GM12878 (cell line): Measurements from ENCODE around the gene PEX26. TPM values are rescaled to one million over a fixed set of nuclear protein-coding genes. Genes with fewer than 3 reads are reported as not detected.

ENCODE experiments used
- BHLHE40 ChIP-seq, 2 experiments: fragments of 450-650 bp in 1 of 2; IDR thresholded peaks; 2 replicates each; pipeline ENCODE4 v1.6.1; 2011 to 2017; ENCODE audit warnings: low read depth in 2 of 2, borderline replicate concordance in 1 of 2, improper control_type of control experiment in 1 of 2, low read length in 1 of 2, mild to moderate bottlenecking in 1 of 2
- CEBPB ChIP-seq, 2 experiments: fragments of 150-350 bp in 1 of 2; IDR thresholded peaks; 2 replicates each; pipeline ENCODE4 v1.6.1; 2012 to 2014; ENCODE audit warnings: low read depth in 2 of 2, low read length in 2 of 2, borderline replicate concordance in 1 of 2, inconsistent platforms in 1 of 2
- CREM ChIP-seq: IDR thresholded peaks from 2 replicates; pipeline ENCODE4 v1.6.1; 2014; ENCODE audit warnings: antibody characterized with exemption, low read depth
- E2F8 ChIP-seq: fragments of 450-650 bp; IDR thresholded peaks from 2 replicates; pipeline ENCODE4 v1.6.1; 2018; ENCODE audit warnings: mild to moderate bottlenecking, low read depth, moderate library complexity; ENCODE audit not compliant: partially characterized antibody
- E4F1 ChIP-seq: fragments of 450-650 bp; IDR thresholded peaks from 2 replicates; pipeline ENCODE4 v1.6.1; 2018; ENCODE audit warnings: borderline replicate concordance, mild to moderate bottlenecking; ENCODE audit not compliant: partially characterized antibody
- EP300 ChIP-seq, 2 experiments: fragments of 150-350 bp in 1 of 2; IDR thresholded peaks; 2 replicates each; pipeline ENCODE4 v1.6.1; 2011 to 2012; ENCODE audit warnings: low read depth in 2 of 2, low read length in 2 of 2, borderline replicate concordance in 1 of 2, improper control_type of control experiment in 1 of 2, inconsistent platforms in 1 of 2; ENCODE audit not compliant: control insufficient read depth in 1 of 2
- FOXM1 ChIP-seq: IDR thresholded peaks from 2 replicates; pipeline ENCODE4 v1.6.1; 2012; ENCODE audit warnings: low read depth, mild to moderate bottlenecking, inconsistent platforms, low read length, moderate library complexity
- HCFC1 ChIP-seq: fragments of 150-350 bp; IDR thresholded peaks from 2 replicates; pipeline ENCODE4 v1.6.1; 2014; ENCODE audit warnings: low read length
- IKZF2 ChIP-seq, 2 experiments: fragments of 450-650 bp; IDR thresholded peaks; 2 replicates each; pipeline ENCODE4 v1.6.1; 2017; ENCODE audit warnings: mild to moderate bottlenecking in 2 of 2, moderate library complexity in 2 of 2
- KLF5 ChIP-seq: fragments of 450-650 bp; IDR thresholded peaks from 2 replicates; pipeline ENCODE4 v1.6.1; 2014; ENCODE audit warnings: mild to moderate bottlenecking; ENCODE audit not compliant: partially characterized antibody
- MAX ChIP-seq: IDR thresholded peaks from 2 replicates; pipeline ENCODE4 v1.6.1; 2012; ENCODE audit warnings: low read depth, low read length, improper control_type of control experiment
- MTA2 ChIP-seq: fragments of 450-650 bp; IDR thresholded peaks from 2 replicates; pipeline ENCODE4 v1.6.1; 2016; ENCODE audit warnings: low read depth, mild to moderate bottlenecking, moderate library complexity
- MYB ChIP-seq: fragments of 150-350 bp; IDR thresholded peaks from 2 replicates; pipeline ENCODE4 v1.6.1; 2014; ENCODE audit warnings: mild to moderate bottlenecking, low read depth, low read length, borderline replicate concordance
- NR2C1 ChIP-seq: fragments of 450-650 bp; IDR thresholded peaks from 2 replicates; pipeline ENCODE4 v1.6.1; 2017; ENCODE audit warnings: antibody characterized with exemption, mild to moderate bottlenecking, moderate library complexity
- SKIL ChIP-seq: fragments of 450-650 bp; IDR thresholded peaks from 2 replicates; pipeline ENCODE4 v1.6.1; 2017; ENCODE audit warnings: mild to moderate bottlenecking, low read depth, inconsistent platforms; ENCODE audit not compliant: poor library complexity, severe bottlenecking
- SP1 ChIP-seq: IDR thresholded peaks from one replicate; pipeline ENCODE4 v1.6.1; 2011; ENCODE audit warnings: low read depth, low read length
- TAF1 ChIP-seq: IDR thresholded peaks from 2 replicates; pipeline ENCODE4 v1.6.1; 2011; ENCODE audit warnings: mild to moderate bottlenecking, low read depth, low read length, borderline replicate concordance
- TARDBP ChIP-seq: IDR thresholded peaks from 2 replicates; pipeline ENCODE4 v1.6.1; 2016; ENCODE audit warnings: borderline replicate concordance
- TCF12 ChIP-seq: IDR thresholded peaks from 2 replicates; pipeline ENCODE4 v1.6.1; 2011; ENCODE audit warnings: low read depth, mild to moderate bottlenecking, low read length
- WRNIP1 ChIP-seq: IDR thresholded peaks from 2 replicates; pipeline ENCODE4 v1.6.1; 2011; ENCODE audit warnings: low read depth, low read length, improper control_type of control experiment, borderline replicate concordance
- ZNF217 ChIP-seq: fragments of 450-650 bp; IDR thresholded peaks from 2 replicates; pipeline ENCODE4 v1.6.1; 2017; ENCODE audit warnings: antibody characterized with exemption, mild to moderate bottlenecking
- ZNF622 ChIP-seq: fragments of 450-650 bp; IDR thresholded peaks from 2 replicates; pipeline ENCODE4 v1.6.1; 2017; ENCODE audit warnings: mild to moderate bottlenecking, inconsistent platforms
- ZSCAN29 ChIP-seq: fragments of 450-650 bp; IDR thresholded peaks from 2 replicates; pipeline ENCODE4 v1.6.1; 2017; ENCODE audit warnings: mild to moderate bottlenecking, moderate library complexity
- ZZZ3 ChIP-seq: IDR thresholded peaks from 2 replicates; pipeline ENCODE4 v1.6.1; 2011; ENCODE audit warnings: low read depth; ENCODE audit not compliant: control insufficient read depth, insufficient read length
- polyA plus RNA-seq, 11 experiments: library from polyadenylated mRNA; depleted of rRNA in 4 of 11; unstranded in 6 of 11; stranded (reverse) in 5 of 11; fragments of >200 nt; fragmentation: Nextera tagmentation in 4 of 11; fragmentation: Illumina TruSeq in 1 of 11; extraction: Ambion mirVana in 4 of 11; extraction: Trizol in 1 of 11; gene quantifications; 1 replicate in 1 of 11; 2 replicates in 10 of 11; pipeline versions ENCODE4 v1.2.1 to v1.2.3, GENCODE V29; 2011 to 2016; ENCODE audit warnings: inconsistent platforms in 2 of 11, missing spikeins in 2 of 11, low read depth in 1 of 11
- total RNA-seq, 4 experiments: library from RNA; depleted of rRNA in 3 of 4; stranded (reverse); fragments of >200 nt in 3 of 4; fragmentation: Illumina TruSeq in 1 of 4; extraction: Trizol in 1 of 4; gene quantifications; 2 replicates each; pipeline versions ENCODE4 v1.2.1 to v1.2.3, GENCODE V29; 2013 to 2021

The PEX26 gene
- total and polyA plus RNA-seq, 10 of the 15 experiments (the other 5 are each of a cell fraction or from before 2014, with no cell fraction given): 0.79 to 50.8 (median 22.4) TPM

GRCh38 chr22:18057568-18058209 lies 20.1 kb upstream of the PEX26 start (continued):
- TF ChIP-seq E2F8: no peak
- TF ChIP-seq MAX: no peak
- peak; percentile 68; a peak in 3 of 4 replicates for TF ChIP-seq IKZF2 (IDR thresholded peaks at IDR 0.05)
- no peak; the same call in 1 of the 2 replicates for TF ChIP-seq MTA2
- no peak for TF ChIP-seq ZNF217
- no peak for TF ChIP-seq WRNIP1
- TF ChIP-seq TAF1: no peak
- no peak for TF ChIP-seq KLF5
- no peak for TF ChIP-seq FOXM1
- TF ChIP-seq ZNF622: no peak
- peak; percentile 29 to 49; a peak in 2 of 4 replicates for TF ChIP-seq EP300 (IDR thresholded peaks at IDR 0.05; ENCODE audit: borderline replicate concordance in 1 of 2, control insufficient read depth in 1 of 2, low read depth in 2 of 2, low read length in 2 of 2)
- TF ChIP-seq ZSCAN29: no peak
- no peak for TF ChIP-seq MYB
- no peak for TF ChIP-seq SKIL
- no peak for TF ChIP-seq CEBPB (IDR thresholded peaks at IDR 0.05; ENCODE audit: borderline replicate concordance in 1 of 2, low read depth in 2 of 2, low read length in 2 of 2)
- TF ChIP-seq BHLHE40 (IDR thresholded peaks at IDR 0.05; ENCODE audit: borderline replicate concordance in 1 of 2, low read depth in 2 of 2, low read length in 1 of 2): peak in 1 of 2 experiments; percentile 56; a peak in 2 of 4 replicates
- no peak for TF ChIP-seq ZZZ3
- TF ChIP-seq SP1: no peak
- TF ChIP-seq HCFC1: no peak
- TF ChIP-seq TCF12: no peak
- no peak for TF ChIP-seq E4F1
- peak; percentile 88 for TF ChIP-seq CREM
- no peak for TF ChIP-seq NR2C1
- TF ChIP-seq TARDBP: no peak
